ENCODE measurements around the gene NDST3. TPM values are rescaled to one million over a fixed set of nuclear protein-coding genes. Genes with fewer than 3 reads are reported as not detected.

NDST3 gene
- total RNA-seq, 1 experiment from 2014 or later: 0.70 TPM

- Histone ChIP-seq H4K91ac (ENCODE audit: insufficient read length, low read depth, low read length) (no peak overlapping the region), H3K9me3 (ENCODE audit: control insufficient read depth, low read depth, low read length) (no peaks in the 10 kb centered on the region), H3K4me1 (ENCODE audit: insufficient read depth, low read length) (no peaks in the 10 kb centered on the region), H3K18ac (ENCODE audit: insufficient read length, low read depth, low read length) (no peak overlapping the region), H3K4ac (ENCODE audit: low read depth, low read length) (no peak overlapping the region), H4K20me1 (ENCODE audit: control insufficient read depth, insufficient read depth, insufficient read length) (no peaks in the 10 kb centered on the region), H2BK15ac (ENCODE audit: low read depth, low read length) (no peak overlapping the region), H3K23ac (ENCODE audit: insufficient read length, low read depth, low read length) (no peak overlapping the region), H2AK5ac (ENCODE audit: insufficient read length, low read length) (no peak overlapping the region), H3K79me1 (ENCODE audit: insufficient read depth, low read depth, low read length, poor library complexity, severe bottlenecking) (no peaks in the 10 kb centered on the region), H3K27ac (ENCODE audit: insufficient read length, low read depth, low read length) (no peak overlapping the region), H3K23me2 (ENCODE audit: insufficient read length, low read depth, low read length, poor library complexity, severe bottlenecking) (no peaks in the 10 kb centered on the region), H4K5ac (ENCODE audit: insufficient read length, low read depth, low read length) (no peak overlapping the region), H3K14ac (ENCODE audit: insufficient read depth, low read length) (no peak overlapping the region), H2BK12ac (ENCODE audit: insufficient read length, low read depth, low read length) (no peak overlapping the region), H2BK20ac (ENCODE audit: low read depth, low read length, poor library complexity, severe bottlenecking) (no peak overlapping the region), H3K4me2 (ENCODE audit: insufficient read depth, insufficient read length, low read length) (no peak overlapping the region), H3K9ac (ENCODE audit: extremely low read depth, insufficient read length, low read length) (no peak overlapping the region), H2BK5ac (ENCODE audit: insufficient read length, low read length) (no peak overlapping the region), H3K27me3 (ENCODE audit: insufficient read depth, low read length) (no peaks in the 10 kb centered on the region), H4K8ac (replicated peaks; ENCODE audit: insufficient read length, low read depth, low read length) (no peak overlapping the region), H3T11ph (ENCODE audit: low read length) (no peak overlapping the region), H3K56ac (ENCODE audit: insufficient read length, low read depth, low read length) (no peak overlapping the region), H2AFZ (ENCODE audit: low read length) (no peak overlapping the region), H2BK120ac (ENCODE audit: low read depth, low read length, poor library complexity, severe bottlenecking) (no peak overlapping the region), H3K79me2 (ENCODE audit: insufficient read depth, low read length) (no peaks in the 10 kb centered on the region)
- Mint-ChIP-seq H3K4me3 (no peak overlapping the region), H3K27me3 (ENCODE audit: low read depth) (no peaks in the 10 kb centered on the region), H3K9me3 (no peaks in the 10 kb centered on the region), H3K27ac (no peak overlapping the region), H3K36me3 (ENCODE audit: insufficient read depth in 1 of 3, low read depth in 3 of 3) (no peaks in the 10 kb centered on the region), H3K4me1 (no peaks in the 10 kb centered on the region)
- no peak for DNase-seq
- no peak for TF ChIP-seq CTCF (conservative IDR thresholded peaks at IDR 0.05)
- no CpG with 5 or more reads among the region's 2 CpGs for WGBS (ENCODE audit: extremely low coverage, insufficient read length, low lambda C conversion rate)
Observed at GRCh38 chr4:118260309-118260708, 226.0 kb downstream of the NDST3 start.
